ENCODE results near the gene MATN1.

Gene MATN1

GRCh38 chr1:30702823-30703222 is 20.6 kb downstream of the MATN1 start:
- Histone ChIP-seq H3K27me3 (ENCODE audit: control insufficient read depth, low read length) (peaks cover 3% of the 10 kb centered on the region; the same call in 1 of the 2 replicates), H3K4me3 (ENCODE audit: low read length) (no peak overlapping the region), H3K79me2 (ENCODE audit: control insufficient read depth, low read length) (no peaks in the 10 kb centered on the region), H3K36me3 (ENCODE audit: control insufficient read depth, low read length) (no peaks in the 10 kb centered on the region), H3K4me1 (ENCODE audit: control insufficient read depth, low read length) (no peaks in the 10 kb centered on the region), H3K4me2 (ENCODE audit: low read length) (no peak overlapping the region), H3K9me3 (ENCODE audit: control insufficient read depth, insufficient read depth, low read length) (no peaks in the 10 kb centered on the region), H4K20me1 (ENCODE audit: control insufficient read depth, insufficient read depth, low read depth, low read length) (no peaks in the 10 kb centered on the region), H3K9me2 (replicated peaks; ENCODE audit: control insufficient read depth, low read length) (no peaks in the 10 kb centered on the region), H3K27ac (ENCODE audit: low read depth, low read length) (no peak overlapping the region), H3F3A (ENCODE audit: control insufficient read depth, insufficient read depth) (no peaks in the 10 kb centered on the region)
- TF ChIP-seq CTCF (IDR thresholded peaks at IDR 0.05; ENCODE audit: low read depth, low read length, poor library complexity, severe bottlenecking) (no peak), EZH2phosphoT487 (IDR thresholded peaks at IDR 0.05; ENCODE audit: borderline replicate concordance, low read length) (no peak)

GRCh38 chr1:30701258-30701633 is 22.1 kb downstream of the MATN1 start:
- H4K20me1 ChIP-seq (ENCODE audit: control insufficient read depth, insufficient read depth, low read depth, low read length): no peaks in the 10 kb centered on the region
- H3F3A ChIP-seq (ENCODE audit: control insufficient read depth, insufficient read depth): no peaks in the 10 kb centered on the region
- H3K27ac ChIP-seq (ENCODE audit: low read depth, low read length): no peak overlapping the region
- H3K4me2 ChIP-seq (ENCODE audit: low read length): no peak overlapping the region
- H3K36me3 ChIP-seq (ENCODE audit: control insufficient read depth, low read length): no peaks in the 10 kb centered on the region
- H3K9me3 ChIP-seq (ENCODE audit: control insufficient read depth, insufficient read depth, low read length): no peaks in the 10 kb centered on the region
- H3K27me3 ChIP-seq (ENCODE audit: control insufficient read depth, low read length): peaks cover 7% of the 10 kb centered on the region
- H3K4me3 ChIP-seq (ENCODE audit: low read length): no peak overlapping the region
- H3K79me2 ChIP-seq (ENCODE audit: control insufficient read depth, low read length): no peaks in the 10 kb centered on the region
- no peaks in the 10 kb centered on the region for H3K4me1 ChIP-seq (ENCODE audit: control insufficient read depth, low read length)
- TF ChIP-seq EZH2phosphoT487 (IDR thresholded peaks at IDR 0.05; ENCODE audit: borderline replicate concordance, low read length): no peak
- TF ChIP-seq CTCF (IDR thresholded peaks at IDR 0.05; ENCODE audit: low read depth, low read length, poor library complexity, severe bottlenecking): no peak
- no peaks in the 10 kb centered on the region for H3K9me2 ChIP-seq (replicated peaks; ENCODE audit: control insufficient read depth, low read length)

- Histone ChIP-seq H3K4me2 (ENCODE audit: low read length) (no peak overlapping the region), H3K4me3 (ENCODE audit: low read length) (no peak overlapping the region), H3K27me3 (ENCODE audit: control insufficient read depth, low read length) (peaks cover 7% of the 10 kb centered on the region), H3K9me3 (ENCODE audit: control insufficient read depth, insufficient read depth, low read length) (no peaks in the 10 kb centered on the region), H3K9me2 (replicated peaks; ENCODE audit: control insufficient read depth, low read length) (no peaks in the 10 kb centered on the region), H3K27ac (ENCODE audit: low read depth, low read length) (no peak overlapping the region), H4K20me1 (ENCODE audit: control insufficient read depth, insufficient read depth, low read depth, low read length) (no peaks in the 10 kb centered on the region), H3K36me3 (ENCODE audit: control insufficient read depth, low read length) (no peaks in the 10 kb centered on the region), H3K4me1 (ENCODE audit: control insufficient read depth, low read length) (no peaks in the 10 kb centered on the region), H3F3A (ENCODE audit: control insufficient read depth, insufficient read depth) (no peaks in the 10 kb centered on the region), H3K79me2 (ENCODE audit: control insufficient read depth, low read length) (no peaks in the 10 kb centered on the region)
- TF ChIP-seq EZH2phosphoT487 (IDR thresholded peaks at IDR 0.05; ENCODE audit: borderline replicate concordance, low read length): no peak
- TF ChIP-seq CTCF (IDR thresholded peaks at IDR 0.05; ENCODE audit: low read depth, low read length, poor library complexity, severe bottlenecking): no peak
Observed at GRCh38 chr1:30700528-30701257, 22.7 kb downstream of the MATN1 start.
